Measurements from ENCODE around the gene LTB4R.
"Not testable (repeated sequence)": the region's sequence is repeated elsewhere in the genome, so short reads cannot be mapped to it uniquely, and the experiment has no call there.

LTB4R gene

GRCh38 chr14:24348186-24348585 is 36.9 kb downstream of the LTB4R start:
- DNase-seq, result no peak

GRCh38 chr14:24349742-24350141 is 38.4 kb downstream of the LTB4R start:
- DNase-seq, result no peak

GRCh38 chr14:24351517-24351916 is 40.2 kb downstream of the LTB4R start:
- no peak for DNase-seq

- DNase-seq, result no peak
These were observed 42.5 kb downstream of the LTB4R start for GRCh38 chr14:24353559-24354481.

GRCh38 chr14:24354482-24354825 is 43.2 kb downstream of the LTB4R start:
- DNase-seq, result not testable (repeated sequence)

- DNase-seq, result no peak
These were observed 43.7 kb downstream of the LTB4R start for GRCh38 chr14:24355009-24355408.

- no peak for DNase-seq
These were observed 44.9 kb downstream of the LTB4R start for GRCh38 chr14:24356208-24356607.

GRCh38 chr14:24360281-24360680 is 49.0 kb downstream of the LTB4R start:
- no peak for DNase-seq

GRCh38 chr14:24361326-24361725 is 50.0 kb downstream of the LTB4R start:
- DNase-seq, result no peak

GRCh38 chr14:24362241-24362960 is 51.1 kb downstream of the LTB4R start:
- DNase-seq, result no peak

GRCh38 chr14:24363401-24363800 is 52.1 kb downstream of the LTB4R start:
- DNase-seq, result no peak

GRCh38 chr14:24364841-24365240 is 53.5 kb downstream of the LTB4R start:
- DNase-seq, result no peak

- peak; percentile 92 for DNase-seq
These were observed 54.5 kb downstream of the LTB4R start for GRCh38 chr14:24365600-24366412.

GRCh38 chr14:24366413-24366720 is 55.1 kb downstream of the LTB4R start:
- no peak for DNase-seq

GRCh38 chr14:24366721-24367513 is 55.6 kb downstream of the LTB4R start:
- peak; percentile 94 for DNase-seq
